Measurements from ENCODE around the gene SACM1L.

The SACM1L gene

DNA sequence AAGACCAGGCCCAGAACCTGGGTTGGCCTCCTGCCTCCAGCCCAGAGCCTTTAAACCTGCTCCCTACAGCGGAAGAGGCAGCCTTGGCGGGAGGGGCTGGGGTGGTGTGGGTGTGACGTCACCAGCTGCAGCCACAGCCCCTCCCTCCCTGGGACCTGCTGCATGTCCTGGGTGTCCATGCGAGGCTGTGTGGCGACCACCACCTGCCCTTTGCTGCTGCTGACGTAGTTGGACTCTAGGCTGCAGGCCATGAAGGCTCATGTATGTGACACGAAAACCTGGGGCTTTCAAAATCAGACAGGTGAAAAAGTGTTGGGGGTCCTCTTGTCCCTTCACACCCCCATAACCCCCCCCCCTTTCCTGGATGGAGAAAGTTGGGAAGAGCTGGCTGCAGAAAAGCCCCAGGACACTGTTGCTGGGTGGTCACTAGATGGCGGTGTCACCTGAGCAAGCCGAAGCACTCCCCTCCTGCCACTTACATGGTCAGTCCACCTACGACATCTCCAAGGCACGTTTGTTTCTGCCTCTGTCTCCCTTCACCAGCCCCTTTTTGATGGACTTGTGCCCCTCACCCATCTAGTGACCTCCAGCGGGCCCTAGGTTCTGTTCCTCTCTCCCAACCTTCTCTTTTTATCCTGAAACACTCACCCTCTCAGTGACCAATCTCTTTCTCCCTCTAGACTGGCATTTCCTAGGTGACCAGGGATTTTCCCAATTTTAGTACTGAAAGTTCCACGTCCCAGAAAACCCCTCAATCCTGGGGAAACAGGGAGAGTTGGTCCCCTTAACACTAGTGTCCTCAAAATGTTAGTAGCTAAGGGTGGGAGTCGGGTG lies 71.9 kb downstream of the SACM1L start:
- Histone ChIP-seq H3K36me3 (ENCODE audit: insufficient read depth, low read length) (no peaks in the 10 kb centered on the region), H3K4me1 (ENCODE audit: insufficient read depth, low read length) (no peaks in the 10 kb centered on the region), H2AFZ (ENCODE audit: low read depth, low read length) (no peak overlapping the region), H3K9me3 (ENCODE audit: low read length) (no peaks in the 10 kb centered on the region), H3K4me3 (ENCODE audit: low read length) (no peak overlapping the region), H3K27me3 (ENCODE audit: insufficient read depth, low read length) (no peaks in the 10 kb centered on the region)

DNA sequence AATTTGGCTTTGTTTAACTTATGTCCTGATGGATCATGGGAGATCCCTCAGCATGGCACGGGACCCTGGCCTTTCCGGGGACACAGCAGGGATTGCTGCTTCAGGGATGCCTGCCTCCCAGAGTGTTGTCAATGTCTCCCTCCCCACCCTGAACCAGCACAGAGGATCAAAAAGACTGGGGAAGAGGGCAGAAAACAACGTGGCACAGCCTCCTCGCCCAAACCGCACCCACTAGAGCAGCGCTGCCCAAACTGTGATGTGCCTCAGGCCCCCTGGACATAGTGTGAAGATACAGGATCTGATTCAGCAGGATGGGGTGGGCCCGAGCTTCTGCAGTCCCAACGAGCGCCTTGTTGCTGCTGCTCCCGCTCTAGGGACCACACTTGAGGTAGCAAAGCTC lies 72.6 kb downstream of the SACM1L start:
- H3K4me1 ChIP-seq (ENCODE audit: insufficient read depth, low read length) = no peaks in the 10 kb centered on the region
- H3K27me3 ChIP-seq (ENCODE audit: insufficient read depth, low read length) = no peaks in the 10 kb centered on the region
- no peak overlapping the region for H2AFZ ChIP-seq (ENCODE audit: low read depth, low read length)
- H3K9me3 ChIP-seq (ENCODE audit: low read length) = no peaks in the 10 kb centered on the region
- no peak overlapping the region for H3K4me3 ChIP-seq (ENCODE audit: low read length)
- H3K36me3 ChIP-seq (ENCODE audit: insufficient read depth, low read length) = no peaks in the 10 kb centered on the region

DNA sequence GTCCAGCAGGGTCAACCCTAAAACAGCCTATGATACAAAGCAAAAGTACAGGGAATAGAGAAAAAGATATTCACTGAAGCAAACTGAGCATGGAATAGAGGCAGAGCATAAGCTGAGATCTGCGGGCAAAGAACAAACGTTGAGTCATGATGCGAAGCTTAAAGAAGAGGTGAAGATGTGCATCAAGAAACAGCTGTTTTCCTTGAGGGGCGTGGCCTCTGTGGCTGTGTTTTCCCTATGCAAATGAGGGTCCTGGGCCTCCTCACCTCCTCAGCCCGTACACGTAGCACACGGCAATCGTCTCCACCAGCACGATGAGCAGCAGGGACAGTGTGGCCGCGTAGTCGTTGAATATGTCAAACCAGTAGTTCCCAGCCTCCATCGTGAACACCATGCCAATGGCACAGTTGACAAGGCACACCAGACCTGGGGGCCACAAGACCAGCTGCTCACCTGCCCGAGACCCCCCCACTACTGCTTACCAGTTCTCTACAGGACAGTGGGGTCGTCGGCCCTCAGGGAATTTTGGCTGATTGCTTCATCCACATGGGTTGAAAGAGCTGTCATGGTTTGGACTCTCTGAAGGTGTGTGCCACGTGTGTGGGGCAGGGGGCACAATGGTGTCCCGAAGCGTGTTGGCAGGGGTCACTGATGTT lies 73.6 kb downstream of the SACM1L start:
- Histone ChIP-seq H3K36me3 (ENCODE audit: insufficient read depth, low read length) (no peaks in the 10 kb centered on the region), H3K4me1 (ENCODE audit: insufficient read depth, low read length) (no peaks in the 10 kb centered on the region), H3K9me3 (ENCODE audit: low read length) (no peaks in the 10 kb centered on the region), H3K4me3 (ENCODE audit: low read length) (no peak overlapping the region), H2AFZ (ENCODE audit: low read depth, low read length) (no peak overlapping the region), H3K27me3 (ENCODE audit: insufficient read depth, low read length) (no peaks in the 10 kb centered on the region)

DNA sequence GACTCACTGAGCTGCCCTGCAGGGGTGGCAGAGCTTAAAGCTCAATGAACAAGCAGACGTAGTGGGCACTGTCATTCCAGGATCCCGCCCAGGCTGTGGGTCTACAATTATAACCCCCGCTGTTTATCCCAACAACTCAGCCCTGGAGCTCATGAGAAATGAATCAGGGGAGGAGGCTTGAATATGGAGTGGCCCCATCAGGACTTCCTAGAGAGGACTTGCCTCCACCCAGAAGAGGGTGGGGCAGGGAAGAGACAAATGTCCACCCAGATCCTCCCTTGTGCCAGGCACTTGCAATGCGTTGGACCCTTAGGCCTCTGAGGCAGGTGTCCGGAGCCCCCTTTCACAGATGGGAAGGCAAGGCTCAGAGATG lies 74.1 kb downstream of the SACM1L start:
- Histone ChIP-seq H3K4me1 (ENCODE audit: insufficient read depth, low read length) (no peaks in the 10 kb centered on the region), H3K4me3 (ENCODE audit: low read length) (no peak overlapping the region), H3K9me3 (ENCODE audit: low read length) (no peaks in the 10 kb centered on the region), H3K36me3 (ENCODE audit: insufficient read depth, low read length) (no peaks in the 10 kb centered on the region), H2AFZ (ENCODE audit: low read depth, low read length) (no peak overlapping the region), H3K27me3 (ENCODE audit: insufficient read depth, low read length) (no peaks in the 10 kb centered on the region)

DNA sequence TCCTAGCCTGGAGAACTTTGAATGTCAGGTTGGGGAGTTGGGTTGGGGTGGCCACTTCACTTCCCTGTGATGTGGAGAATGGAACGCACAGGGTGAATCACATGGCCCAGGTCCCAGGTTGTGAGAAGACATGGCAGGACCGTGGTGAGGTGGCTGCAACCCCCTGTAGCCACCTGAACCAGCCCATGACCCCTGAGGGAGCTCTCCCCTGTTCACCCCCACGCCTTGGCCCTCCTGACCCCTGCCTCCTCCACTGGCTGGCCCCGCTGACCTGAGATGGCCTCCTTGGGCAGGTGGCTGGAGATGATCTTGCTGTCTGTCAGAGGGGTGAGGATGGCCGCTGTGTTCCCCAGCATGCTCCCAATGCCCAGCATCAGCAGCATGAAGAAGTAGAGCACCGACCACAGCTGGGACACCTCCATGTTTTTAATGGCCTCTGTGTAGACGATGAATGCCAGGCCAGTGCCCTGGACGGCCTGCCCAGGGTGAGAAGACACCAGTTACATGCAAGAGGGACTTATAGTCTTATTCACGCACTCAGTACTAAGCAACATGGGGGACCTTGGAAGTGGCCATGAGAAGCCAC lies 76.2 kb downstream of the SACM1L start:
- no peak overlapping the region for H3K4me3 ChIP-seq (ENCODE audit: low read length)
- no peaks in the 10 kb centered on the region for H3K4me1 ChIP-seq (ENCODE audit: insufficient read depth, low read length)
- H3K9me3 ChIP-seq (ENCODE audit: low read length) = no peaks in the 10 kb centered on the region
- no peak overlapping the region for H2AFZ ChIP-seq (ENCODE audit: low read depth, low read length)
- H3K27me3 ChIP-seq (ENCODE audit: insufficient read depth, low read length) = no peaks in the 10 kb centered on the region
- no peaks in the 10 kb centered on the region for H3K36me3 ChIP-seq (ENCODE audit: insufficient read depth, low read length)

DNA sequence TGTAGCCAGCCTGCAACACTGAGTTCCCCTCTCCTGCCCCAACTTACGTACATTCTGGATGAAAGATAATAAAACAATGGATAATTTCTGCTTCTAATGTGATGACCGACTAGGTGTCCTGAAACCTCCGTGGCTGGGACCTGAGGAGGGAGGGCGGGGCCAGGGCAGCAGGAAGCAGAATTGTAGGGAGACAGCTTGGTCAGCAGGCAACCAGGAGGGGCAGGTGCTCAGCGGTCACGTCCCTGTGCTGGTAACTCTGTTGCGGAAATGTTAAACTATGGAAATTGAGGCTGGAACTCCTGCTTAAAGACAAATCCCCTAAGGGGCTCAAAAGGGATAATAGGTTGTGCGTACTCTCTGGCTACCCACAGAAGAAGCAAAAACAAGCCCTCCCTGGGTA lies 76.8 kb downstream of the SACM1L start:
- Histone ChIP-seq H3K4me3 (ENCODE audit: low read length) (no peak overlapping the region), H3K9me3 (ENCODE audit: low read length) (no peaks in the 10 kb centered on the region), H3K27me3 (ENCODE audit: insufficient read depth, low read length) (no peaks in the 10 kb centered on the region), H3K36me3 (ENCODE audit: insufficient read depth, low read length) (no peaks in the 10 kb centered on the region), H2AFZ (ENCODE audit: low read depth, low read length) (no peak overlapping the region), H3K4me1 (ENCODE audit: insufficient read depth, low read length) (no peaks in the 10 kb centered on the region)

DNA sequence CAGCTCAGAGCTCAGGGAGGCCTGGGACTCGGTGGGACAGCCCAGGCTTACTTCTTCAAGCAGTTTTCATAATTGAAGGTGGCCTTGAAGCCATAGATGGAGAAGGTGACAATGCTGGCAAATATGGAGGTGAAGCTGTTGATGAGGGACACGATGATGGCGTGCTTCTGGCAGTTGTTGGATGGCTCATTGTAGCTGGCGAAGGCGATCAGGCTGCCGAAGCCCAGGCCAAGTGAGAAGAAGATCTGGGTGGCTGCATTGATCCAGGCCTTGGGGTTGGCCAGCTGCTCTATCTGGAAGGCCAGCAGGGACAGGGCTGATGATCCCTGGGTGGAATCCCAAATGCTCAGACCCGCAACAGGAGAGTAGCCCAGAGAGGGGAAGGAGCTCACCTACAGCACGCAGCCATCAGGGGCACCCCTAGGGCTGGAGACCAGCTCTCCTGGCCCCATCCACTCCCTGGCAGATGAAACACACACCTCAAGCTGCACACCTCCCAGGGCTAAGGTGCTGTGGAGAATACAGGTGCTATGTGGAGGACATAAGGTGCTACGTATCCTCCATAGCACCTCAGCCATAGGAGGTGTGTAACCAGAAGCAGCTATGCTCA lies 82.1 kb downstream of the SACM1L start:
- no peak overlapping the region for H3K4me3 ChIP-seq (ENCODE audit: low read length)
- H3K4me1 ChIP-seq (ENCODE audit: insufficient read depth, low read length) = no peaks in the 10 kb centered on the region
- peaks cover 2% of the 10 kb centered on the region for H3K9me3 ChIP-seq (ENCODE audit: low read length)
- H3K27me3 ChIP-seq (ENCODE audit: insufficient read depth, low read length) = peaks cover 5% of the 10 kb centered on the region
- H3K36me3 ChIP-seq (ENCODE audit: insufficient read depth, low read length) = no peaks in the 10 kb centered on the region
- H2AFZ ChIP-seq (ENCODE audit: low read depth, low read length) = no peak overlapping the region

DNA sequence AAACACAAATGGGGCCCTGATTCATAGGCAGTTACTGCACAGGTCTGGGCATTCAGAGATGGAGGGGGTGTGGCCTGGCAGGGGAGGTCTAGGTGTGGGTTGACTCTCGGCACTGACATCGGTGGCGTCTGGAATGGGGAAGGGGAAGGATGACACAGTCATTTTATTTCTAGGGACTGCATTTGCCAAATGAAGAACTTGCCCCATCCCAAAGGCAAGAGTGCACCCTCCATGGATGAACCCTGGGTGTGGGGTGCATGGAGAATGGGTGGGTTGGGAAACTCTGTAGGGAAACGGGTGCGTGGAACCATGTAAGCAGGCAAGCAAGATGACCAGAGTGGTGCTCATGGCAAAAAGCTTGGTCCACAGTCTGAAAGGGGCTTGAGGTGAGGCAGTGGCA lies 82.6 kb downstream of the SACM1L start:
- no peak overlapping the region for H3K4me3 ChIP-seq (ENCODE audit: low read length)
- H3K4me1 ChIP-seq (ENCODE audit: insufficient read depth, low read length) = no peaks in the 10 kb centered on the region
- H3K36me3 ChIP-seq (ENCODE audit: insufficient read depth, low read length) = no peaks in the 10 kb centered on the region
- no peak overlapping the region for H2AFZ ChIP-seq (ENCODE audit: low read depth, low read length)
- H3K9me3 ChIP-seq (ENCODE audit: low read length) = peaks cover 2% of the 10 kb centered on the region
- peaks cover 5% of the 10 kb centered on the region for H3K27me3 ChIP-seq (ENCODE audit: insufficient read depth, low read length)

DNA sequence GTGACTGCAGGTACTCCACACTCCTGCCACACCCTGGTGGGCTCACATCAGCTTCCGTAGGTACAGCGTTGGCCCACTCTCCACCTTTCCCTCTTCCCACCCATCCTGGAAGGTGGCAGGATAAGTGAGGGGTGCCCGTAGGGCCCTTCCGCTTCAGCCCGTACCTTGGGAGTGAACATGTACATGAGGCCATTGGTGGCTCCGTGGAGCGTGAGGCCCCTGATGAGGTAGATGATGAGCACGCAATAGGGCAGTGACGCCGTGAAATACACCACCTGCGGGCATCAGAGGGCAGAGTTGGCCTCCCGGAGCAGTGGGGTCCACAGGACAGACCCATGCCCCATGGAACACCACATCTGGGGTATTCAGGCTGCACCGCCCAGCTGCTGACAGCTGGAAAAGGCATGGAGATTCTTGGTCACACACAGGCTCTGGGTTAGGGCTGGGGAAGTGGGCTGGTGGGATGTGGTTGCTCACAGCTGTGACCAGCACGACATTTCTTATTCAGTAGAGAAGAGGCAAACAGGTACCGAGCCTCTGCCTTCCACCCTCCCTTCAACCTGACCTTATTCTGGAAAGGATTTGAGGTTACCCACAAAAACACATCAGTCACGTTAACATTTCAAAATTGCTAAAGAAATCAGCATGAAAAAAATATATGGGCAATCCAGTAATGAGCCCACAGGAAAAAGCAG lies 83.3 kb downstream of the SACM1L start:
- no peaks in the 10 kb centered on the region for H3K36me3 ChIP-seq (ENCODE audit: insufficient read depth, low read length)
- H2AFZ ChIP-seq (ENCODE audit: low read depth, low read length) = no peak overlapping the region
- H3K9me3 ChIP-seq (ENCODE audit: low read length) = peaks cover 2% of the 10 kb centered on the region
- peaks cover 5% of the 10 kb centered on the region for H3K27me3 ChIP-seq (ENCODE audit: insufficient read depth, low read length)
- no peaks in the 10 kb centered on the region for H3K4me1 ChIP-seq (ENCODE audit: insufficient read depth, low read length)
- H3K4me3 ChIP-seq (ENCODE audit: low read length) = no peak overlapping the region

DNA sequence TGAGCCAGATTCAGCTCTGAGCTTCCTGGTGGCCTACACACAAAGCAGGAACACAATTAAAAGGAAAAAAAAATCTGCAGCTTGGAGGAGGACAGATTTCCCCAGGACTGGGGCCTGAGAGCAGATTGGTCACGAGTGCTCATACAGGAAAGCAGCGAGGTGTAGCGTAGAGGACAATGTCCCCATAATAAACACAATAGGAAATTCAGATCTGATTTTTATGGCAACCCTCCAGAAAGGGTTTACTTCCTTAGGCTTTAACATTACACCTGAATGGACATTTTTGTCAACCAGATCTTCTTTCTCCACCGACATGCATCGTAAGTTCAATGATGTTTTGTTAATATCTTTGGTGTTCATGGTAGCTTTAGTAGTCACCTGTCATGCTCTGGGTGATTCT lies 83.9 kb downstream of the SACM1L start:
- no peak overlapping the region for H3K4me3 ChIP-seq (ENCODE audit: low read length)
- H3K27me3 ChIP-seq (ENCODE audit: insufficient read depth, low read length) = peaks cover 5% of the 10 kb centered on the region
- H2AFZ ChIP-seq (ENCODE audit: low read depth, low read length) = no peak overlapping the region
- peaks cover 2% of the 10 kb centered on the region for H3K9me3 ChIP-seq (ENCODE audit: low read length)
- no peaks in the 10 kb centered on the region for H3K36me3 ChIP-seq (ENCODE audit: insufficient read depth, low read length)
- no peaks in the 10 kb centered on the region for H3K4me1 ChIP-seq (ENCODE audit: insufficient read depth, low read length)

DNA sequence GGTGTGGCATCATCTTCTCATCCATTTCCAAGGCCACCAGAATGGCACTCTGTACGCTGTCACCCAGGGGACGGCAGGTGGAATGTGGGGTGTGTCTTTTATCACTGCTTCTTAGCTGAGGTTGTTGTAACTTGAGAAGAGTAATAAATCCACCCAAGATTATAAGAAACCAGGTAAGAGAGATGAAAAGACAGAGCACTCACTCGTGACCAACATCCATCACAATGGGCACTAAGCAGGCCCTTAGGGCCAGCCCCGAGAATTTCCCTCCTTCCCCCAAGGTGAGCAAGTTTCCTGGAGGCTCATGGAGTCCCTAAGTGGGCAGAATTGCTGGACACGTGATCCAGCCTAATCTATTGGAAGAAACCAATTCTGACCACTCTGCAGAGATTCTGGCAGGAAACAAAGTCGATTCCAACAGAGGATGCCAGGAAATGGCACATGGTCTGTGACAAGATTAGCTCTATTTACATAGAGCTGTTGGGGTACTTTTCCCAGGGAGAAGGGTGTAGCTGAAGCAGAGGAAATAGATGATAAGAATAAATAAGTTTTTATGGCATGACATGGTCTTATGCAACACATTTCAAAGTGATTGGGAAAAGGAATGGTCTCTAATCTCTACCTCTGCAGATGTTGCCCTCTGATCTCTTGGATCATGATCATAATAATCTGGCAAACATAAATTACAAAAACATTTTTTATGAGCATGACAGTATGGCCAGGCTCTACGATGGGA lies 84.7 kb downstream of the SACM1L start:
- Histone ChIP-seq H2AFZ (ENCODE audit: low read depth, low read length) (no peak overlapping the region), H3K4me3 (ENCODE audit: low read length) (no peak overlapping the region), H3K36me3 (ENCODE audit: insufficient read depth, low read length) (no peaks in the 10 kb centered on the region), H3K27me3 (ENCODE audit: insufficient read depth, low read length) (peaks cover 5% of the 10 kb centered on the region), H3K4me1 (ENCODE audit: insufficient read depth, low read length) (no peaks in the 10 kb centered on the region), H3K9me3 (ENCODE audit: low read length) (peaks cover 2% of the 10 kb centered on the region)

Data from neuron (in vitro differentiated cells).